CD4-positive, alpha-beta T cell treated with Interleukin-12 subunit alpha and Interleukin-12 subunit beta, for 1 hour (primary cell): ENCODE data around the gene ERVV-1.

Experiments used
- DNase-seq: peaks from one replicate; pipeline ENCODE4 v3.0.0-alpha.2; 2020

The ERVV-1 gene

GRCh38 chr19:53034054-53034453 lies 20.3 kb downstream of the ERVV-1 start:
- DNase-seq, result no peak

- no peak for DNase-seq
These were observed 21.4 kb downstream of the ERVV-1 start for GRCh38 chr19:53034948-53035675.

GRCh38 chr19:53037101-53038097 lies 23.7 kb downstream of the ERVV-1 start:
- no peak for DNase-seq

GRCh38 chr19:53041366-53041765 lies 27.6 kb downstream of the ERVV-1 start:
- no peak for DNase-seq

GRCh38 chr19:53045536-53045935 lies 31.8 kb downstream of the ERVV-1 start:
- DNase-seq, result no peak

GRCh38 chr19:53047379-53047778 lies 33.7 kb downstream of the ERVV-1 start:
- DNase-seq, result no peak

- DNase-seq, result no peak
These were observed 41.4 kb downstream of the ERVV-1 start for GRCh38 chr19:53055117-53055516.

- no peak for DNase-seq
These were observed 44.3 kb downstream of the ERVV-1 start for GRCh38 chr19:53057904-53058580.
